Measurements from ENCODE around the gene GLOD5.
"Not testable (repeated sequence)": the region's sequence is repeated elsewhere in the genome, so short reads cannot be mapped to it uniquely, and the experiment has no call there.

The GLOD5 gene

DNA sequence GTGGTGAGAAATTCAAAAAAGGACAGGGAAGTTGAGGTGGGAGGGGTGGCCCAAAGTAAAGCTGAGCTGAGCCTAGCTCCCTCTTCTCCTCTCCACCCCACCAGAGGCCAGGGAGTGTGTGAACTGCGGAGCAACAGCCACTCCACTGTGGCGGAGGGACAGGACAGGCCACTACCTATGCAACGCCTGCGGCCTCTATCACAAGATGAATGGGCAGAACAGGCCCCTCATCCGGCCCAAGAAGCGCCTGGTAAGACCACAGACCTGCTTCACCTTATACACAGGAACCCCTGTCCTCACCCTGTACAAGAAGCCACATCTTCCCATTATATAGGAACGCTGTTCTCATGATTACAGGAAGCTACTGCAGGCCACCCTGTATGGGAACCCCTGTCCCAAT, 30.7 kb downstream of the GLOD5 start:
- DNase-seq (ENCODE audit: extremely low read depth in 1 of 2, low read depth in 1 of 2): no peak

DNA sequence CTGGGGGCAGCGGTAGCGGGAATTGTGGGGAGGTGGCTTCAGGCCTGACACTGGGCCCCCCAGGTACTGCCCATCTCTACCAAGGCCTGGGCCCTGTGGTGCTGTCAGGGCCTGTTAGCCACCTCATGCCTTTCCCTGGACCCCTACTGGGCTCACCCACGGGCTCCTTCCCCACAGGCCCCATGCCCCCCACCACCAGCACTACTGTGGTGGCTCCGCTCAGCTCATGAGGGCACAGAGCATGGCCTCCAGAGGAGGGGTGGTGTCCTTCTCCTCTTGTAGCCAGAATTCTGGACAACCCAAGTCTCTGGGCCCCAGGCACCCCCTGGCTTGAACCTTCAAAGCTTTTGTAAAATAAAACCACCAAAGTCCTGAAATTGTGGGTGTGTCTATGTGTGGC, 32.4 kb downstream of the GLOD5 start:
- DNase-seq (ENCODE audit: extremely low read depth in 1 of 2, low read depth in 1 of 2): no peak

DNA sequence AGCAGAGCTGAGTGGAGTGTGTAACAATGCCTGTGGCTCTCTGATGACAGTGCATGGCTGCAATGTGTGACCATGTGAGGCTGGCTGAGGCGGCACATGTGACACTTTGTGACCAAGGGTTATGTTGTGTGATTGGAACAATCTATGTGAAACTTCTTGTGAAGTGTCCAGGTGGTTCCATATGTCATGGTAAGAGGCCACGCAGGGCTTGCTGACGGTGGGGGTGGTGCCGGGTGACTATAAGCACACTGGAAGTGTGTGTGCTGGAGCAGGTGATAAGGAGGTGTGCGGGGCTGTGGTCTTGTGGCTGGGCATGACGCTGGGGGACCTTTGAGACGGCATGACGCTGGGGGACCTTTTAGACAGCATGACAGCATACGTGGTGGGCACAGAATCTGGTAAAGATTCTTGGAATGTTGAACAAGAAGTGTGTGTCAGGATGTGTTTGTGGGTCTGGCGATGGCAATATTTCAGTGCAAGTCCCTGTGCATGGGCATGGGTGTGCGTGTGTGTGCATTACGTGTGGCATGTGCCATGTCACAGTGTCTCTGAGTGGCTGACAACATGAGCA, 32.9 kb downstream of the GLOD5 start:
- DNase-seq (ENCODE audit: extremely low read depth in 1 of 2, low read depth in 1 of 2): no peak

DNA sequence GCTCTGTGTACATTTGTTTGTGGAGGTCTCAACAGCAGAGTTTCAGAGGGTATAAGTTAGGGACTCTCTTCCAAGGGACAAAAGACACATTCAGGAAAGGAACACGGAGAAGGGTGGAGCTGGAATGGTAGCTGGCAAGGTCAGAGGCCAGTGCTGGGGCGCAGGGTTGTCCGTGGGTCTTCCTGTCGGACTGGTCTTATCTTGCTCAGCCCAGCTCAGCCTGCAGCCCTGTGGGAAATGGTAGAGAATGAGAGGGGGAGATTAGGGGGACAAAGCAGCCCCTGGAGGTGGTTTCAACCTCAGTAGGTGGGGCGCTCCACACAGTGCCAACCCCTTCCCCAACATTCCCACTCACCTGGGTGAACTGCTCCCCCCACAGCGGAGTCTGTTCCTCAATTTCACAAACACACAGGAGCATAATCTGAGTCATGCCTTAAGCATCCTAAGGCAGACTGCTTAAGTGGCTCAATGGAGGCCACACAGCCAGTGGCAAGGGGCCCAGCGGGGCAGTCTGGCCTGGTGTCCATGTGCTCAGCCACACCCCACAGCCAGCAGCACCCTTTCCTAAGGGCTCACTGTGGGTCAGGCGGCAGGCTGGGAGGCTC, 33.5 kb downstream of the GLOD5 start:
- no peak for DNase-seq (ENCODE audit: extremely low read depth in 1 of 2, low read depth in 1 of 2)

GRCh38 chrX:48798318-48798717, 36.8 kb downstream of the GLOD5 start:
- no peak for DNase-seq (ENCODE audit: extremely low read depth in 1 of 2, low read depth in 1 of 2)

GRCh38 chrX:48800574-48801279, 39.2 kb downstream of the GLOD5 start:
- DNase-seq (ENCODE audit: extremely low read depth in 1 of 2, low read depth in 1 of 2): no peak

GRCh38 chrX:48801280-48802088, 39.9 kb downstream of the GLOD5 start, which contains the start of gene HDAC6:
Gene HDAC6, plus strand, starts transcription at chrX:48802067. Its CDS starts 626 bp downstream, at chrX:48802693.
- DNase-seq (ENCODE audit: extremely low read depth in 1 of 2, low read depth in 1 of 2): peak; percentile 80 to 88

GRCh38 chrX:48802089-48802904, 40.8 kb downstream of the GLOD5 start:
- DNase-seq (ENCODE audit: extremely low read depth in 1 of 2, low read depth in 1 of 2): peak; percentile 4 to 17

DNA sequence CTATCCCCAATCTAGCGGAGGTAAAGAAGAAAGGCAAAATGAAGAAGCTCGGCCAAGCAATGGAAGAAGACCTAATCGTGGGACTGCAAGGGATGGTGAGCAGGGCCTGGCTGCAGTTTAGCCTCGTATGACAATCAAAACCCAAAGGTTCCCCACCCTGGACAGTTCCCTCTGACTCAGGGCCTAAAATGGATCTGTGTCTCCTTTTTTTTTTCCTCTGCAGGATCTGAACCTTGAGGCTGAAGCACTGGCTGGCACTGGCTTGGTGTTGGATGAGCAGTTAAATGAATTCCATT, 41.3 kb downstream of the GLOD5 start:
- no peak for DNase-seq (ENCODE audit: extremely low read depth in 1 of 2, low read depth in 1 of 2)

- DNase-seq (ENCODE audit: extremely low read depth in 1 of 2, low read depth in 1 of 2): no peak
Measured at GRCh38 chrX:48806081-48806480, 44.5 kb downstream of the GLOD5 start.

GRCh38 chrX:48813644-48814043, 52.1 kb downstream of the GLOD5 start:
- DNase-seq (ENCODE audit: extremely low read depth in 1 of 2, low read depth in 1 of 2): no peak

DNA sequence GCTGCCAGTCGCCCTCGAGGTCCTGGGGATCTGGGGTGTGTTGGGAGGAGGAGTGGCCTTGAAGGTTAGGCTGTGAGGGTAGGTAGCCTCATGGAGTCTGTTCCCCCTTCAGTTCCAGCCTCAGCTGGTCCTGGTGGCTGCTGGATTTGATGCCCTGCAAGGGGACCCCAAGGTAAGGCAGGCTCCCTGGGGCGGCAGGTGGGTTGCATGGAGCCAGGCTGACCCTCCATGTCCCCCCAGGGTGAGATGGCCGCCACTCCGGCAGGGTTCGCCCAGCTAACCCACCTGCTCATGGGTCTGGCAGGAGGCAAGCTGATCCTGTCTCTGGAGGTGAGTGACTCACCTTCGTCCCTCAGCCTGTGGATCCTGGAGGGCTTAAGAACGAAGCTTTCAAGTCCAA, 53.2 kb downstream of the GLOD5 start:
- DNase-seq (ENCODE audit: extremely low read depth in 1 of 2, low read depth in 1 of 2): no peak

- DNase-seq (ENCODE audit: extremely low read depth in 1 of 2, low read depth in 1 of 2): no peak
Measured at GRCh38 chrX:48815266-48815665, 53.7 kb downstream of the GLOD5 start.

- no peak for DNase-seq (ENCODE audit: extremely low read depth in 1 of 2, low read depth in 1 of 2)
Measured at GRCh38 chrX:48816014-48816810, 54.7 kb downstream of the GLOD5 start.

GRCh38 chrX:48818098-48818497, 56.6 kb downstream of the GLOD5 start:
- no peak for DNase-seq (ENCODE audit: extremely low read depth in 1 of 2, low read depth in 1 of 2)

- DNase-seq (ENCODE audit: extremely low read depth in 1 of 2, low read depth in 1 of 2): no peak
Measured at GRCh38 chrX:48818866-48819265, 57.3 kb downstream of the GLOD5 start.

- not testable (repeated sequence) for DNase-seq (ENCODE audit: extremely low read depth in 1 of 2, low read depth in 1 of 2)
Measured at GRCh38 chrX:48819394-48819793, 57.8 kb downstream of the GLOD5 start.

GRCh38 chrX:48823053-48823452, 61.5 kb downstream of the GLOD5 start:
- DNase-seq (ENCODE audit: extremely low read depth in 1 of 2, low read depth in 1 of 2): no peak
